Nephron (organoid): ENCODE measurements around the gene LSR.
A peak's percentile ranks its signal among the peaks of the same experiment; 100 is the strongest.

Experiments
- H3K27ac Mint-ChIP-seq, 3 experiments: 2 replicates each; pipeline ENCODE4 v1.8.0; 2020; ENCODE audit warnings: mixed read lengths in 3 of 3, mild to moderate bottlenecking in 2 of 3, moderate library complexity in 1 of 3
- H3K27me3 Mint-ChIP-seq: 2 replicates; pipeline ENCODE4 v1.8.0; 2021; ENCODE audit warnings: low read depth, mild to moderate bottlenecking, moderate library complexity, mixed read lengths
- H3K36me3 Mint-ChIP-seq: 2 replicates; pipeline ENCODE4 v1.8.0; 2020; ENCODE audit warnings: low read depth, mixed read lengths
- H3K4me1 Mint-ChIP-seq: 2 replicates; pipeline ENCODE4 v1.8.0; 2020; ENCODE audit warnings: mixed read lengths
- H3K4me3 Mint-ChIP-seq, 3 experiments: 2 replicates each; pipeline ENCODE4 v1.8.0; 2020; ENCODE audit warnings: mild to moderate bottlenecking in 3 of 3, mixed read lengths in 3 of 3, moderate library complexity in 2 of 3
- H3K9me3 Mint-ChIP-seq: 2 replicates; pipeline ENCODE4 v1.8.0; 2020; ENCODE audit warnings: mixed read lengths
- CTCF ChIP-seq, 3 experiments: fragments of 200-600 bp; sonication (generic); IDR thresholded peaks; one replicate each; pipeline ENCODE4 v1.5.0; 2021; ENCODE audit warnings: antibody characterized with exemption in 3 of 3; ENCODE audit not compliant: unreplicated experiment in 3 of 3

The LSR gene

GRCh38 chr19:35265126-35265899 lies 16.5 kb downstream of the LSR start:
- no peaks in the 10 kb centered on the region for H3K9me3 Mint-ChIP-seq
- peak overlapping the region; percentile 51 to 91 (median 84) for H3K27ac Mint-ChIP-seq
- H3K4me3 Mint-ChIP-seq = peak overlapping the region; percentile 81 to 88 (median 84)
- H3K4me1 Mint-ChIP-seq = peaks cover 11% of the 10 kb centered on the region
- no peak for TF ChIP-seq CTCF (IDR thresholded peaks at IDR 0.05; ENCODE audit: unreplicated experiment in 3 of 3)
- H3K27me3 Mint-ChIP-seq = no peaks in the 10 kb centered on the region
- peaks cover 10% of the 10 kb centered on the region for H3K36me3 Mint-ChIP-seq

- Mint-ChIP-seq H3K4me1 (peaks cover 8% of the 10 kb centered on the region), H3K4me3 (peak overlapping the region; percentile 81 to 88 (median 84)), H3K27ac (peak overlapping the region; percentile 51 to 91 (median 84)), H3K36me3 (peaks cover 17% of the 10 kb centered on the region), H3K27me3 (no peaks in the 10 kb centered on the region), H3K9me3 (no peaks in the 10 kb centered on the region)
- TF ChIP-seq CTCF (IDR thresholded peaks at IDR 0.05; ENCODE audit: unreplicated experiment in 3 of 3) = no peak
Measured at GRCh38 chr19:35265900-35266519, 17.2 kb downstream of the LSR start.

- Mint-ChIP-seq H3K4me1 (peaks cover 6% of the 10 kb centered on the region), H3K27me3 (no peaks in the 10 kb centered on the region), H3K36me3 (peaks cover 21% of the 10 kb centered on the region), H3K4me3 (peak overlapping the region; percentile 94 to 99 (median 98)), H3K27ac (peak overlapping the region; percentile 84 to 99 (median 97)), H3K9me3 (no peaks in the 10 kb centered on the region)
- no peak for TF ChIP-seq CTCF (IDR thresholded peaks at IDR 0.05; ENCODE audit: unreplicated experiment in 3 of 3)
Measured at GRCh38 chr19:35266520-35267352, 17.9 kb downstream of the LSR start.

GRCh38 chr19:35267353-35267817 lies 18.6 kb downstream of the LSR start:
- H3K4me3 Mint-ChIP-seq = peak overlapping the region; percentile 94 to 99 (median 98)
- peaks cover 27% of the 10 kb centered on the region for H3K36me3 Mint-ChIP-seq
- TF ChIP-seq CTCF (IDR thresholded peaks at IDR 0.05; ENCODE audit: unreplicated experiment in 3 of 3) = no peak
- peaks cover 6% of the 10 kb centered on the region for H3K4me1 Mint-ChIP-seq
- no peaks in the 10 kb centered on the region for H3K9me3 Mint-ChIP-seq
- no peaks in the 10 kb centered on the region for H3K27me3 Mint-ChIP-seq
- peak overlapping the region; percentile 97 to 99 (median 99) for H3K27ac Mint-ChIP-seq

- TF ChIP-seq CTCF (IDR thresholded peaks at IDR 0.05; ENCODE audit: unreplicated experiment in 3 of 3) = no peak
- Mint-ChIP-seq H3K36me3 (peaks cover 30% of the 10 kb centered on the region), H3K4me3 (peak overlapping the region; percentile 94 to 99 (median 98)), H3K4me1 (peaks cover 6% of the 10 kb centered on the region), H3K9me3 (no peaks in the 10 kb centered on the region), H3K27me3 (no peaks in the 10 kb centered on the region), H3K27ac (peak overlapping the region; percentile 97 to 99 (median 99))
Measured at GRCh38 chr19:35267818-35268535, 19.2 kb downstream of the LSR start.
